ENCODE measurements around the gene MISP. TPM values are rescaled to one million over a fixed set of nuclear protein-coding genes. Genes with fewer than 3 reads are reported as not detected.

Gene MISP
- total and polyA plus RNA-seq, 10 of the 15 experiments (the other 5 are each of a cell fraction or from before 2014, with no cell fraction given), result not detected

DNA sequence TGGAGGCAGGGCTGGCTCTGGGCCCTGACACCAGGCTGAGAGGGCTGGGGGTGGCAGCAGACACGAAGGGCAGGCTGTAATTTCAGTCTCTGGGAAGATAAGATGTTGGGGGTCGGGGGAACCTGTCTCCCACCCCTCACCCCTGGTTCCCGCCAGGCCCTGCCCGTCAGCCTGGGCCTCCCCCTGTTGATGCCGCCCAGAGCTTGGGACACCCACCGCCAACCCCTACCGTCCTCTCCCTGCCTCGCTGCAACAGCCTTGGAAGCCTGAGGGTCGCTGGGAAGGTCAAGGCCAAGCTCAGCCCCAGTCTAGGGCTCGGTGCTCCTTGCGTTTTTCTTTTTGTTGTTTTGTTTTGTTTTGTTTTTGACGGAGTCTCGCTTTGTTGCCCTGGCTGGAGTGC lies 27.7 kb upstream of the MISP start (continued):
- TF ChIP-seq, protein P1, sequence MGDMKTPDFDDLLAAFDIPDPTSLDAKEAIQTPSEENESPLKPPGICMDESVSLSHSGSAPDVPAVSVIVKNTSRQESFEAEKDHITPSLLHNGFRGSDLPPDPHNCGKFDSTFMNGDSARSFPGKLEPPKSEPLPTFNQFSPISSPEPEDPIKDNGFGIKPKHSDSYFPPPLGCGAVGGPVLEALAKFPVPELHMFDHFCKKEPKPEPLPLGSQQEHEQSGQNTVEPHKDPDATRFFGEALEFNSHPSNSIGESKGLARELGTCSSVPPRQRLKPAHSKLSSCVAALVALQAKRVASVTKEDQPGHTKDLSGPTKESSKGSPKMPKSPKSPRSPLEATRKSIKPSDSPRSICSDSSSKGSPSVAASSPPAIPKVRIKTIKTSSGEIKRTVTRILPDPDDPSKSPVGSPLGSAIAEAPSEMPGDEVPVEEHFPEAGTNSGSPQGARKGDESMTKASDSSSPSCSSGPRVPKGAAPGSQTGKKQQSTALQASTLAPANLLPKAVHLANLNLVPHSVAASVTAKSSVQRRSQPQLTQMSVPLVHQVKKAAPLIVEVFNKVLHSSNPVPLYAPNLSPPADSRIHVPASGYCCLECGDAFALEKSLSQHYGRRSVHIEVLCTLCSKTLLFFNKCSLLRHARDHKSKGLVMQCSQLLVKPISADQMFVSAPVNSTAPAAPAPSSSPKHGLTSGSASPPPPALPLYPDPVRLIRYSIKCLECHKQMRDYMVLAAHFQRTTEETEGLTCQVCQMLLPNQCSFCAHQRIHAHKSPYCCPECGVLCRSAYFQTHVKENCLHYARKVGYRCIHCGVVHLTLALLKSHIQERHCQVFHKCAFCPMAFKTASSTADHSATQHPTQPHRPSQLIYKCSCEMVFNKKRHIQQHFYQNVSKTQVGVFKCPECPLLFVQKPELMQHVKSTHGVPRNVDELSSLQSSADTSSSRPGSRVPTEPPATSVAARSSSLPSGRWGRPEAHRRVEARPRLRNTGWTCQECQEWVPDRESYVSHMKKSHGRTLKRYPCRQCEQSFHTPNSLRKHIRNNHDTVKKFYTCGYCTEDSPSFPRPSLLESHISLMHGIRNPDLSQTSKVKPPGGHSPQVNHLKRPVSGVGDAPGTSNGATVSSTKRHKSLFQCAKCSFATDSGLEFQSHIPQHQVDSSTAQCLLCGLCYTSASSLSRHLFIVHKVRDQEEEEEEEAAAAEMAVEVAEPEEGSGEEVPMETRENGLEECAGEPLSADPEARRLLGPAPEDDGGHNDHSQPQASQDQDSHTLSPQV (IDR thresholded peaks at IDR 0.05), result no peak
- TF ChIP-seq GATAD2B (conservative IDR thresholded peaks at IDR 0.05; ENCODE audit: low read depth), result no peak
- TF ChIP-seq, protein P2, sequence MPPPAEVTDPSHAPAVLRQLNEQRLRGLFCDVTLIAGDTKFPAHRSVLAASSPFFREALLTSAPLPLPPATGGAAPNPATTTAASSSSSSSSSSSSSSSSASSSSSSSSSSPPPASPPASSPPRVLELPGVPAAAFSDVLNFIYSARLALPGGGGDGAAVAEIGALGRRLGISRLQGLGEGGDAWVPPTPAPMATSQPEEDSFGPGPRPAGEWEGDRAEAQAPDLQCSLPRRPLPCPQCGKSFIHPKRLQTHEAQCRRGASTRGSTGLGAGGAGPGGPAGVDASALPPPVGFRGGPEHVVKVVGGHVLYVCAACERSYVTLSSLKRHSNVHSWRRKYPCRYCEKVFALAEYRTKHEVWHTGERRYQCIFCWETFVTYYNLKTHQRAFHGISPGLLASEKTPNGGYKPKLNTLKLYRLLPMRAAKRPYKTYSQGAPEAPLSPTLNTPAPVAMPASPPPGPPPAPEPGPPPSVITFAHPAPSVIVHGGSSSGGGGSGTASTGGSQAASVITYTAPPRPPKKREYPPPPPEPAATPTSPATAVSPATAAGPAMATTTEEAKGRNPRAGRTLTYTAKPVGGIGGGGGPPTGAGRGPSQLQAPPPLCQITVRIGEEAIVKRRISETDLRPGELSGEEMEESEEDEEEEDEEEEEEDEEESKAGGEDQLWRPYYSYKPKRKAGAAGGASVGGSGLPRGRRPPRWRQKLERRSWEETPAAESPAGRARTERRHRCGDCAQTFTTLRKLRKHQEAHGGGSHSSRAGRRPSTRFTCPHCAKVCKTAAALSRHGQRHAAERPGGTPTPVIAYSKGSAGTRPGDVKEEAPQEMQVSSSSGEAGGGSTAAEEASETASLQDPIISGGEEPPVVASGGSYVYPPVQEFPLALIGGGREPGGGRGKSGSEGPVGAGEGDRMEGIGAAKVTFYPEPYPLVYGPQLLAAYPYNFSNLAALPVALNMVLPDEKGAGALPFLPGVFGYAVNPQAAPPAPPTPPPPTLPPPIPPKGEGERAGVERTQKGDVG (CRISPR knock-in tag; IDR thresholded peaks at IDR 0.05), result no peak

DNA sequence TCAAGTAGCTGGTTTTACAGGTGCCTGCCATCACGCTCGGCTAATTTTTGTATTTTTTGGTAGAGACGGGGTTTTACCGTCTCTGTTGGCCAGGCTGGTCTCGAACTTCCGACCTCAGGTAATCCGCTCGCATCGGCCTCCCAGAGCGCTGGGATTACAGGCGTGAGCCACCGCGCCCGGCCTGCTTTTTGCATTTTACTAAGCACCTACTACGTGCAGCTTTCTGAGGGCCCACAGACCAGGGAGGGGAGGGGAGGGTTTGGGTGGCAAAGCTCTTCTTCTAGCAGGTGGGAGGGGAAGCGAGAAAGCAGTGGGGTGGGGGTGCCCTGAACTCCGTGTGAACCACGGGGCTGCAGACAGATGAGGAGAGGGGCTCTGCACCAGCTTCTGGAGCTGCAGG lies 27.2 kb upstream of the MISP start:
- intact Hi-C loops (cut with micrococcal nuclease; ENCODE audit: unreplicated experiment), result no loop called here
- ChIA-PET SMC1A (ENCODE audit: uncharacterized antibody, unreplicated experiment) (interaction anchor here (1.5 kb wide), 1 partner anchor 45 kb away, joined by 3 read pairs; no protein-coding TSS in a partner anchor), RAD21 (ENCODE audit: unreplicated experiment) (no interaction called here), CTCF (no interaction called here), POLR2A (interaction anchor here (0.6 to 1.0 kb wide), 4 partner anchors 8 to 74 kb away, joined by 3 to 5 read pairs (median 4); no protein-coding TSS in a partner anchor)
- Histone ChIP-seq H3K4me1 (ENCODE audit: control insufficient read depth, insufficient read depth, low read length) (no peaks in the 10 kb centered on the region), H4K20me1 (ENCODE audit: control insufficient read depth, insufficient read depth) (no peaks in the 10 kb centered on the region), H3K27ac (ENCODE audit: control insufficient read depth, insufficient read depth) (no peak overlapping the region), H3K79me2 (ENCODE audit: control insufficient read depth, insufficient read depth, low read length) (no peaks in the 10 kb centered on the region), H3K9ac (ENCODE audit: control insufficient read depth, insufficient read depth, low read length) (no peak overlapping the region), H3K9me3 (replicated peaks; ENCODE audit: control insufficient read depth, insufficient read depth, low read length) (no peaks in the 10 kb centered on the region), H3K4me2 (ENCODE audit: control insufficient read depth, insufficient read depth) (no peak overlapping the region), H3K36me3 (ENCODE audit: control insufficient read depth in 2 of 2, insufficient read depth in 2 of 2, low read length in 1 of 2) (no peaks in the 10 kb centered on the region), H3K27me3 (replicated peaks in 1 of 2; ENCODE audit: control insufficient read depth in 2 of 2, insufficient read depth in 2 of 2, low read length in 1 of 2) (no peaks in the 10 kb centered on the region), H3K4me3 (no peak overlapping the region), H2AFZ (ENCODE audit: control insufficient read depth, low read depth, low read length) (no peak overlapping the region)
- DNase-seq (ENCODE audit: low read depth, low spot score), result no peak
- in situ Hi-C loops (cut with MboI), result no loop called here
- no peak for FAIRE-seq
- no TSS peak for BruUV-seq (replicated peaks)
- no peak for ATAC-seq
- 24% methylated on average over 15 of the region's 18 CpGs for WGBS (ENCODE audit: insufficient coverage, insufficient replicate concordance, low lambda C conversion rate, missing lambda C conversion rate)
- TF ChIP-seq FOS (IDR thresholded peaks at IDR 0.05; ENCODE audit: borderline replicate concordance, extremely low read depth, insufficient read length) (no peak), TCF12 (IDR thresholded peaks at IDR 0.05; ENCODE audit: low read depth, low read length) (no peak), TCF7 (IDR thresholded peaks at IDR 0.05; ENCODE audit: borderline replicate concordance) (no peak), NR2C2 (IDR thresholded peaks at IDR 0.05; ENCODE audit: borderline replicate concordance, control insufficient read depth, insufficient read length, low read depth) (no peak), RAD51 (IDR thresholded peaks at IDR 0.05) (no peak)
- TF ChIP-seq, protein P2 (CRISPR knock-in tag; IDR thresholded peaks at IDR 0.05), result no peak
- TF ChIP-seq, protein P3, sequence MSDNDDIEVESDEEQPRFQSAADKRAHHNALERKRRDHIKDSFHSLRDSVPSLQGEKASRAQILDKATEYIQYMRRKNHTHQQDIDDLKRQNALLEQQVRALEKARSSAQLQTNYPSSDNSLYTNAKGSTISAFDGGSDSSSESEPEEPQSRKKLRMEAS (IDR thresholded peaks at IDR 0.05; ENCODE audit: low read depth, low read length), result no peak

Data from GM12878 (cell line).